ENCODE measurements around the gene RNFT2. TPM values are rescaled to one million over a fixed set of nuclear protein-coding genes. Genes with fewer than 3 reads are reported as not detected.
"Not testable (repeated sequence)": the region's sequence is repeated elsewhere in the genome, so short reads cannot be mapped to it uniquely, and the experiment has no call there.

Gene RNFT2
- total and polyA plus RNA-seq, 12 donors, result 0.46 to 2.2 (median 1.6) TPM

GRCh38 chr12:116813271-116814041, 75.3 kb downstream of the RNFT2 start:
- H3K4me3 ChIP-seq, result no peak overlapping the region
- no peak for DNase-seq
- TF ChIP-seq CTCF (IDR thresholded peaks at IDR 0.05), result no peak
- no peaks in the 10 kb centered on the region for H3K9me3 ChIP-seq
- no peak overlapping the region for H3K27ac ChIP-seq
- no peak for ATAC-seq
- WGBS, 2 donors, result 89 to 92% methylated on average over 7 of the region's 7 CpGs
- H3K36me3 ChIP-seq, result no peaks in the 10 kb centered on the region
- intact Hi-C loops (cut with DNase I), result loop anchor here in 1 of 10 donors (10.0 kb wide), 1 partner anchor 79 kb away; the partner anchor contains the start of genes RNFT2 and SPRING1
- peaks cover 5 to 11% (median 7%) of the 10 kb centered on the region in 9 donors for H3K4me1 ChIP-seq
- H3K27me3 ChIP-seq, result no peaks in the 10 kb centered on the region

- not testable (repeated sequence) for H3K27me3 ChIP-seq, H3K36me3 ChIP-seq, H3K4me3 ChIP-seq, H3K27ac ChIP-seq, ATAC-seq, DNase-seq, H3K9me3 ChIP-seq
- intact Hi-C loops (cut with DNase I), result loop anchor here in 4 of 10 donors (5.0 to 10.0 kb wide), 3 partner anchors 72 to 80 kb away; partner anchors contain the start of genes RNFT2 (in 3 of the 4) and SPRING1 (in 3 of the 4)
- H3K4me1 ChIP-seq, result peaks cover 6 to 15% (median 12%) of the 10 kb centered on the region in 9 donors
- WGBS, 2 donors, result 90 to 91% methylated on average over 10 of the region's 10 CpGs
Observed at GRCh38 chr12:116814766-116815165, 76.7 kb downstream of the RNFT2 start.

- WGBS, 2 donors, result 20 to 33% methylated on average over 11 of the region's 11 CpGs
- Histone ChIP-seq H3K4me3 (peak overlapping the region; percentile 23 to 87 (median 72)), H3K9me3 (no peaks in the 10 kb centered on the region), H3K4me1 (peaks cover 6 to 17% (median 12%) of the 10 kb centered on the region in 9 donors), H3K27me3 (no peaks in the 10 kb centered on the region), H3K27ac (peak overlapping the region; percentile 77 to 97 (median 94)), H3K36me3 (no peaks in the 10 kb centered on the region)
- intact Hi-C loops (cut with DNase I), result loop anchor here in 6 of 10 donors (2.0 to 10.0 kb wide), 4 partner anchors 76 to 84 kb away; partner anchors contain the start of genes RNFT2 (in 5 of the 6) and SPRING1 (in 5 of the 6)
- no peak for TF ChIP-seq CTCF (IDR thresholded peaks at IDR 0.05)
- ATAC-seq (peak in 7 of 8 donors; percentile 26 to 69 (median 54)), DNase-seq (peak; percentile 35 to 54)
Observed at GRCh38 chr12:116818341-116818856, 80.3 kb downstream of the RNFT2 start.

- H3K36me3 ChIP-seq, result no peaks in the 10 kb centered on the region
- H3K27me3 ChIP-seq, result no peaks in the 10 kb centered on the region
- 1% methylated on average over 47 to 70 of the region's 70 CpGs for WGBS, 2 donors
- H3K4me1 ChIP-seq, result peaks cover 6 to 17% (median 12%) of the 10 kb centered on the region in 9 donors
- peak; percentile 91 to 92 for DNase-seq
- H3K4me3 ChIP-seq, result peak overlapping the region; percentile 23 to 87 (median 72)
- peak overlapping the region; percentile 77 to 97 (median 94) for H3K27ac ChIP-seq
- peaks cover 0 to 1% (median 0%) of the 10 kb centered on the region in 11 donors for H3K9me3 ChIP-seq
- TF ChIP-seq CTCF (IDR thresholded peaks at IDR 0.05), result peak in 2 of 9 donors; percentile 20 to 34
- intact Hi-C loops (cut with DNase I), result loop anchor here in 6 of 10 donors (2.0 to 10.0 kb wide), 4 partner anchors 77 to 84 kb away; partner anchors contain the start of genes RNFT2 (in 5 of the 6) and SPRING1 (in 5 of the 6)
- peak; percentile 96 to 98 (median 97) for ATAC-seq
Observed at GRCh38 chr12:116818948-116819832, 81.1 kb downstream of the RNFT2 start.

Data from heart right ventricle (tissue), 16 donors.